ENCODE results near the gene EIF2A.
A peak's percentile ranks its signal among the peaks of the same experiment; 100 is the strongest.
"Not testable (repeated sequence)": the region's sequence is repeated elsewhere in the genome, so short reads cannot be mapped to it uniquely, and the experiment has no call there.

Gene EIF2A

DNA sequence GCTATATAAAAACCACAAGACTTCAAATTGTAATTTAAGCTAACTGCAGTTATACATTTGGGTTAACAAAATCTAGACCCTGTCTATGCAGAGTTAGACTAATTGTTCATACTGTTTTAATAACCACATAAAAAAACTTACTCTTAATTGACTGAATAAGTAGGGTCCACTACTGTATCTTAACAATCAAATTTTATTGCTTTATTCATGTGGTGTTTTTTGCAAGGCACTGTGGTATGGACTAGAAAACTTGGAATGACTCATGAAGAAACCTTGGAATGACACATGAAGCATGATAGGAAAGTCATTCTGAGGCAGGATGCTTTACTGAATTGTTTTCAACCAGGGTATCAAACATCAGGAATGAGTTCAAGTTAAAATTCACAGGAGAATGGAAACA is 2.5 kb upstream of the EIF2A start:
- DNase-seq, result no peak

DNA sequence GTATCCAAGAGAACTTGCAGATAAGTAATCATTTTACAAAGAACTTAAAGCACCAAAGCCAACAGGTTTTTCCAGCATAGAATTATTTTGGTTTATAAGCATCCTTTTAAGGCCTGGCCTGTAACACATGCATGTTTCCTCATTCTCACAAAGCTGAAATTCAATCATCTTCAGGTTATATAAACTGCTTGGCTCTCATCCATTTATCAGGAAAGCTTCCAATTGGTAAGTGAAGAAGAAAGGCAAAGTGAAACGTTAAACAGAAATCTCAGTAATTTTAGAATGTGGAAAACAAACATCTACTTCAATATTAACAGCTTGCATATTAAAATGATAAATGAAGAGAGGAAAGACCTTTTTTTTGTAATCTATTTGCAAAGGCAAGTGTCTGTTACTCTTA is 1.9 kb upstream of the EIF2A start:
- peak; percentile 20 for DNase-seq

DNA sequence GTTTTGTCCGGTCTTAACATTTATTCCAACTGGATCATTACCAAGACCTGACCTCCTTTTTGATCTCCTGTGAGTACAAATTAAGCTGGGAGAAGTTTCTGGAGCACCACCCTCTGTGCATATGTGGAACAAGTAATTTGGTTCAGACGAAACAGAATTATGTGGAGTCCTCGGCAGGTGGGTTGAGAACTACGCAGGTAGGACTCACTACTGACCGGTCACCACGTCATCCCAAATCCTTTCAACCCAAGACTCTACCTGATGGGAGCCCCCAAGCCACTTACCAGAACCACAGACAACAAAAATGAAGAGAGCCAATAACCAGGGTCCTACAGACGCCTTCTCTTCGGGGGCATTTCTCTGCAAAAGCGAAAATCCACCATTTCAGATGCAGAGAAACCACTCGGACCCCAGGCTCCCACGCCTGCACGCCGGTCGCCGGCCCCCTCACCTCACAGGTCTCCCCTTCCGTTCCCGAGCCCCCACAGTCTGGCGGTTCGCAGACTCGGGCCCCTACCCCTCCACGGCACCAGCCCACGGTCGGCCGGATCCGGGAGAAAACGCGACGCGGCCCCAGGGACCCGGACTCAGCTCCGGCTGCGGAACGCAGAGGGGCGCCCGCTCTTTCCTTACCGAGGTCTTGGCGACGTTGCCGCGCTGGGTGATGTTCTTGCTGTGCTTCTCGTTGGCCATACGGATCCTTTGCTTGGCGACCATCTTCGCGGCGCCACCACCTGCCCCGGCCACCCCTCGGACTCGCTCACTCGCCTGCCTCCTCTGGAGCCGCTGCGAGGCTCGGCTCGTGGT is 965 bp upstream of the EIF2A start:
- DNase-seq, result peak; percentile 61

DNA sequence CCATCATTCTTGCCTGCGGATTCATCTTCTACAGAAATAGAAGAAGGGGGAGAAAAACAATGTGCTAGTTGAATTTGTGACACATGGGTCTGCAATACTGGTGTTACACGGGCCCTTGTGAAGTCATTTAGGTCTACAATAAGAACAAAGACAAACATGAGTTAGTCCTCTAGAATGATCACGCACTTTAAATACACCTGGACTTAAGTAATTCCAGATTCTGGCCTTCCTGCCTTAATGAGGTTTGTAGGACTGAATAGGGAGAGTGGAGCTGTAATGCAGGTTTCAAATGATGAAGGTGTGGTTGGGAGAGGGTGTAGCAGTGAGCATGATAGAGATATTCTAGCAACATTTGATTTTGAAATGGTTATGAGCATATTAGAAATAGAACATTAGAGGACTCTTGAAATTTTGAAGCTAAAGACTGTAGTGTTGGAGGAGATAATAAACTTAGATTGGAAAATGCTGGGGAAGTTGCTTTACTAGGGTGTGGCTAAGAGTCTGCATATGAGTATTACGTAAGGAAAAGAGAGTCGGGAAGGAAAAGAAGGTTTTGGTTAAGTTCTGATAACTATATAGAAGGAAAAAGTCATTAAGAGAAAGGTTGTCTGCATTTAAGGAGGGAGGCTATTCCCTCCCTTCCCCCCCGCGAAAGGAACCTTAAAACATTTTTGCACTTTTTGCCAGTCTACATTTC is 606 bp downstream of the EIF2A start:
- DNase-seq, result peak; percentile 45

DNA sequence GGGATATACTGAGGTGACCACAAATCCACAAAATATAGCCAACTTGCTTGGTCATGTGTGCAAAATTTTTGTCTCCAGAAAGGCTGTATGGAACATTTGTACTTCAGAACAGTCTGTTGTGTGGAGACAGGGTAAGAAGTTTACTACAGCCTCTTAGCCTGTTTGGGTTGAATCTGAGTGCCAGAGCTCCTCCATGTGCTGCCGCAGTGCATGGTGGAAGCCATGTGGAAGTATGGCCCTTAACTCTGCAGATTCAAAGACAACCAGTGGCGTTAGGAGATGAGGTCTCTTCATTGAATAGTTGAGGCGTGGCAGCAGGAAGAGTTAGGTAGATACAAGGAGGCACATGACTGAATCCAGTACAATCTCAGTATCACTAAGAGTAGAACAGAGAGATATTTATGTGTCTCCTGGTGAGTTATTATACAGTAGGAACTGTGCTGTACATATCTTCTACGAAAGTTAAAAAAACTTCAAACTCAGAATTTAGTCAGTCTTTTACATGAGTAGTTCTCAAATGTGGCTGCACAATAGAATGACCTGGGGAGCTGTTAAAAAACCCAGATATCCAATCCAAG is 9.4 kb downstream of the EIF2A start:
- DNase-seq, result no peak

DNA sequence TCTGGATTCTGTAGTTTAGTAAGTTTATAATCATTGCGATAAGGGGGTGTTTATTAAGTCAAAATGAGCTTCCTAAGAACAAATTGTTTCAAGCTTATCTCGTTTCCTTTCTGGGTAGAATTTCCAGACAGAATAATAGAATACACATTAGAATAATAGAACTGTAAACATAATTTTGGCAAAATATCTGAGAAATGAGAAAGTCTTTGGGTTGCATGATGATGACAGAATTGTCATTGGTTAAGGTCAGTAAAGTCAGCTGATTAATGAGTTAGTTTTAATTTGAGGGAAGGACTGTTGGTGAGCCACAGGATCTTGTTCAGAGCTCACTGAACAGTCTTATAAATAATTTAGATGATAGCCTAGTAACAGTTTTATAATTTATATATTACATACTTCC is 10.2 kb downstream of the EIF2A start:
- DNase-seq, result no peak

DNA sequence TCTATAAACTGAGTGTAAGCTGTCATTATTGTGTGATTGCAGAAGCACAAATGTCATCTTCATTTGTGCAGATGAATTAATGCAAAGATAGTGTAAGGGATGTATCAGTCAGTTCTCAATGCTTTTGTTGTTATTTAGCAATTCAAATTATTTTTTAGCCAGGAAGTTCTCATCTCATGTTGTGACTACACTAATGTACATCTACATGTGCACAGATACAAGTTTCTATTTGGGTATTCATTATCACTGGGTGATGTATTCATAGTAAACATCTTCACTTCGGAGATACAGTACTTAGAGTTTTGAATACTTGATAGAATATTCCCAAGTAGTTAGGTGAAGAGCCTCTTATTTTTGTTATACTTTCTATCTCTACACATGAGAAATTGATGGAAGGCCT is 11.1 kb downstream of the EIF2A start:
- DNase-seq, result no peak

DNA sequence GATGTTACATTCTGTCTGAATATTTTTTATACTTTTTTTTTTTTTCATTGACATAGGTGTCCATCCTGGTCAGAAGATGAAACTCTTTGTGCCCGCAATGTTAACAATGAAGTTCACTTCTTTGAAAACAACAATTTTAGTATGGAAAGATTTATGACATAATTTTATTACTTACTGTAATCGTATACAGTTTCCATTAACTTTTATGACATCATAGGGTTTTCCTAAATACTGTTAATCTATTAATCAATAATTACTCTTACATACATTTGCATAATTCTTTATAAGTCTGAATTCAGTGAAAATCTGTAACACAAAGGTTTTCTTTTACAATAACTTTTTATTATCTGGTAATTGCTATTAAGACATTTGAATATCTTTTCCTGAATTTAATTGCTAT is 17.7 kb downstream of the EIF2A start:
- no peak for DNase-seq

DNA sequence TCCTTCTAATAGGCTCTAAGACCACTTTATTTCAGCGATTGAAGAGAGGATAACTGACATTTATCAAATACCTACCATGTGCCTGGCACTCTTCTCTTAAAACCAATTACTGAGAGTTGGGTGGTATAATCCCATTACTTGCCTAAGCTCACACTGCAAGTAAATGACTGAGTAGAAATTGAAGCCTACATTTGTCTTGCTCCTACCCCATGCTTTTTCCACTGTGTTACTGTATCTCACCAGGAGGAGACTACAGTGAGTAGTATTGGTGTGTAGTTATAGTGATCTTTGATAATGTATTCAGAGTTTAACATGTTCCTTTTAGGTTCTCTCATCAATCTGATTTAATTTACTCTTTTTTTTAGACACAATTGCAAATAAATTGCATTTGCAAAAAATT is 20.7 kb downstream of the EIF2A start:
- no peak for DNase-seq

DNA sequence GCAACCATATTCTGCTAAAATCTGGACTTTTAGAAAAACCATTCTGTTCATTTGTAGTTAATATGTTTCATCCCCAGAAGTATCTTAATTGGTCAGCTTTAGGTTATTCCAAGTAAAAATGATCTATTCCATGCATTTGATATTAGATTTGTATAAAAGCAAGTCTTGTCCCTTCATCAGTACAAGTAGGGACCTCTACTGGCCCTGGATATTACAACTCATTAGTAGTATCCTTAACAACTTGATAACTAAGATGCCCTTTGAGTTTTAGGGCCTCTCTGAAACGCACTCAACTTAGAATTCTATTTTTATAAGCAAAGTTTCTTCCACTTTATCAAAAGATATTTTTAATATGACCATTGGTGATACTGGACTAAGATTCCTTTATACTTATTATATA is 31.3 kb downstream of the EIF2A start:
- DNase-seq, result peak; percentile 52

DNA sequence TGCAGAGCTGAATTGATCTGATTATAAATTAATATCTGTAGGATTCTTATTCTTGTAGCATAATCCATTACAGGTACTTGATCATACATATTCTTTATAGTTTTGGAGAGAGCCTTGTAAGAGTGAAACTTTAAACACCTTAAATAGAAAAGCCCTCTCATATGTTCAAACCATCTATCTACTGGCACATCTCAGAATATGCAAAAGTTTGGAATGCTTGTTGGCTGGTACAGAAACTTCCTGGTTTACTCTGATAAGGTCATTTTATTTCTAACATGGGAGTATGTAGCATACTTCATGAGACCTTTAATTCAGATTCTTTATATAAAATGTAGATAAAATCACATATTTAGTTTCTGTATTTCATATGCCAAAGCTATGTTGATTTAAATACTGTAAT is 34.6 kb downstream of the EIF2A start:
- DNase-seq, result no peak

DNA sequence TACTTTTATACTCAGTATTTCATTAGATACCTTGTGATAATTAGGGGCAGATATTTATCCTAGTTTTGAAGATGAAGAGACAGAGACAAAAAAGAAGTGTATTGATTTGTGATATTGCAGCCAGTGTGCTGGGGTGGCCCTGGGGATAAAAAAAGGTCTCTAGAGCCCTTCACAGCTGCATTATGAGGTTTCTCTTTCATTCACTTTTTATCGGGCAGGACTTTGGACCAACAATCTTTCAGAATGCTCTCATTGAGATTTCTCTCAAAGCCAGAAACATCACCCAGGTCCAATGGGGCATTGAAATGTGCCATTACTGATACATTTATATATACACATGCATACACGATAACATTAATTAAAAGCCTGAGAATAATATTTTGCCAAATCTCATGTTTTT is 36.0 kb downstream of the EIF2A start:
- DNase-seq, result no peak

DNA sequence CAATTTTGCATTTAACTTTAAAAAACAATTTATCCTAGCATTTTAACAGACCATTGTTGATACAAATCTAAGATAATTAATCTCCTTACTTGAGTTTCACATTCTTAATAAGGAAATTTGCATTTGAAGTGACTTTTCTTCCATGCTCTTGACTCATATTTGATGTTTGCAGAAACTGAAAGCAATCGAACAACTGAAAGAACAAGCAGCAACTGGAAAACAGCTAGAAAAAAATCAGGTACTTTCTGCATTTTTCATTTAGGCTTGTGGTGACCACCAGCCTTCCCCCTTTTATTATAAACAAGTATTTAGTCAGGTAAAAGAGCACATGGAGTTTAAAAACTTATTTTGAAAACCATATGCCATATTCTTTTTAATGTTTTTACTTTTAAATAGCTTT is 36.4 kb downstream of the EIF2A start:
- no peak for DNase-seq

DNA sequence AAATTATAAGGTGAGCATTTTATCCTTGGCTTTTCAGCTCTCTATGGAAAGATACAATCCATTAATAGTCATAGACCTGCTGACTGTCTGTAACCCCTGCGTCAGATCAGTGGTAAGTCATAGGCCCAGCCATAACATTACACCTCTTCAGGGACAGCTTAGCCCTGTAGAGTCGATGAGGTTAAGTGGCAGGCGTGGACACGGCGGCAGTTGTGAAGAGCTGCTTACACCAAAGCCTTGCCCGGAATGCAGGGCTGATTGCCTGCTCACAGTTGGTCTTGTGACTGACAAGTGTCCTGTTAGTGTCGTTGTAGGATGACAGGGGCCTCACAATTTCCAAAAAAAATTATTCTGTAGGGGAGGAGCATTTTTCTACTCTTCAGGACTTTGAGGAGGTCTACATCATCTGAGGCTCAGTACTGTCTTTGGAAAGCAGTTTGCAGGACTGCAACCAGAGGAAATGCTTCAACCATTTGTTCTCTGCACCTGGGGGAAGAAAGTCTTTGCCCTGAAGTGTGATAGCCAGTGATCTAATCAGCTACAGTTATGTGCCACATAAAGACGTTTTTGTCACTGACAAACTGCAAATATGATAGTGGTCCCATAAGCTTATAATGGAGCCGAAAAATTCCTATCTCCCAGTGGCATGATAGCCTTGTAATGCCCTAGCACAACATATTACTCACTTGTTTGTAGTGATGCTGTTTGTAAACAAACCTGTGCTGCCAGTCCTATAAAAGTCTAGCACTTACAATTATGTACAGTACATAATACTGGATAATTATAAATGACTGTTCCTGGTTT is 41.6 kb downstream of the EIF2A start:
- no peak for DNase-seq

DNA sequence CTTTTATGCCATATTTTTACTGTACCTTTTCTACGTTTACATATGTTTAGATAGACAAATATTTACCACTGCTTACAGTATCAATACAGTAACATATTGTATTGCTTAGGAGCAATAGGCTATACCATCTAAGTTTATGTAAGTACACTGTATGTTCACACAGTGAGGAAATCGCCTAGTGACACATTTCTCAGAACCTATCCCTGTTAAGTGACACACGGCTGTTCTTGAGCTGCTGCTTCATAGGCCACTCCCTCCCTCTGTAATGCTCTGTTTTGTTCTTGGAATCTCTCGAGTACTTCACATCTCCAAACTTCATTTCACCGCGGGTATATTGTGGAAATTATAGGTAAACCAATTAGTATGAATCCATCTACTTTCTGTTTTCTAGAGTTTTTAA is 43.2 kb downstream of the EIF2A start:
- DNase-seq, result no peak

DNA sequence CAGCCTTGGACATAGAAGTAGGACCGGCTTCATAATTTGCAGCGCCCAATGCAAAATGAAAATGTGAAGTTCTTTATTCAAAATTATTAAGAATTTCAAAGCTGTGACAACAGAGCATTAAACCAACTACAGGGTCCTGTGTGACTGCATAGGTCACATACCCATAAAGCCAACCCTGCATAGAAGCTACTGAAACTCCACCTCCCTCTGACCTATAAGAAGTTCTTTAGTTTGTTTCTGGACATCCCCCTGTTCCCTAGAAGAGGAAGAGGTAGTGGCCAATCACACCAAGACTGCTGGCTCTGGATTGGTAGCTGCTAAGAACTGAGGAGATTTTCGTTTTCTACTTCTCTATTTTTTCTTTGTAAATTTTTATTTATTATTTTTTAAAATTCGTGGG is 47.6 kb downstream of the EIF2A start:
- no peak for DNase-seq

DNA sequence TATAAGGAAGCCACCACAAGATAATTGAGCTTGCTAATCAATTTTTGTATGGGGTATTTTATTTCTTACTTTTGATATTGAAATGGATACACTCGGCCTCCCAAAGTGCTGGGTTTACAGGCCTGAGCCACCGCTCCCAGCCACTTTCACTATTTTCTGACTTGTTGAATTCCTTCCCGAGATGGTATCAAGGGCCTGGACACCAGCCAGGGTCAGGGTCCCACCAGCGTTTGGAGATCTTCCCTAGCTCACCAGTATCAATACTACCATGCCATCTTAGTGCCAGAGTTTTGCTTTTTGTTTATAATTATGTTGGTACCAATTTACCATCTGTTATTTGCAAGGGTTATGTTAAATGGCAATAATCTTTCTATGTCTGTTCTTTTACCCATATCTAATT is 51.1 kb downstream of the EIF2A start:
- DNase-seq, result no peak

DNA sequence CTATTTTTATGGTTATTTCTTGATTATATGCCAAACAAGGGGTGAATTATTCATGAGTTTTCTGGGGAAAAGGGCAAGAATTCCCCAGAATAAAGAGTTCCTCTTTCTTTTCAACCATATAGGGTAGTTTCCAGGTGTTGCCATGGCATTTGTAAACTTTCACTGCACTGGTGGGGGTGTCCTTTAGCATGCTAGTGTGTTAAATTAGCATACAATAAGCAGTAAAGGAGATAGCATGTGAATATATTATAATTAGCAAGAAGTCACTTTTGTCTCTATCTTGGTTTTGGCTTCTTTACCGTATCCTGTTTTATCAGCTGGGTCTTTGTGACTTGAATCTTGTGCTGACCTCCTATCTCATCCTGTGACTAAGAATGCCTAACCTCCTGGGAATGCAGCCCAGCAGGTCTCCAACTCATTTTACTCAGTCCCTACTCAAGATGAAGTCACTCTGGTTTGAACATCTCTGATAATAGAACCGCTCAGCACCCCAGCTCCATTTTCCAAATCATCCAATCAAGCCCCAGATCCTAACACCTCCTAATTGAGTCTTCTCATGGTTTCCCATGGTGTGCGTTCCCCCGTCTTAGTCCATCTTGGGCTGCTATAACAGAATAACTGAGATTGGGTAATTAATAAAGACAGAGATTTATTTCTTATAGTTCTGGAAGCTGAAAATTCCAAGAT is 53.2 kb downstream of the EIF2A start:
- peak; percentile 48 for DNase-seq

DNA sequence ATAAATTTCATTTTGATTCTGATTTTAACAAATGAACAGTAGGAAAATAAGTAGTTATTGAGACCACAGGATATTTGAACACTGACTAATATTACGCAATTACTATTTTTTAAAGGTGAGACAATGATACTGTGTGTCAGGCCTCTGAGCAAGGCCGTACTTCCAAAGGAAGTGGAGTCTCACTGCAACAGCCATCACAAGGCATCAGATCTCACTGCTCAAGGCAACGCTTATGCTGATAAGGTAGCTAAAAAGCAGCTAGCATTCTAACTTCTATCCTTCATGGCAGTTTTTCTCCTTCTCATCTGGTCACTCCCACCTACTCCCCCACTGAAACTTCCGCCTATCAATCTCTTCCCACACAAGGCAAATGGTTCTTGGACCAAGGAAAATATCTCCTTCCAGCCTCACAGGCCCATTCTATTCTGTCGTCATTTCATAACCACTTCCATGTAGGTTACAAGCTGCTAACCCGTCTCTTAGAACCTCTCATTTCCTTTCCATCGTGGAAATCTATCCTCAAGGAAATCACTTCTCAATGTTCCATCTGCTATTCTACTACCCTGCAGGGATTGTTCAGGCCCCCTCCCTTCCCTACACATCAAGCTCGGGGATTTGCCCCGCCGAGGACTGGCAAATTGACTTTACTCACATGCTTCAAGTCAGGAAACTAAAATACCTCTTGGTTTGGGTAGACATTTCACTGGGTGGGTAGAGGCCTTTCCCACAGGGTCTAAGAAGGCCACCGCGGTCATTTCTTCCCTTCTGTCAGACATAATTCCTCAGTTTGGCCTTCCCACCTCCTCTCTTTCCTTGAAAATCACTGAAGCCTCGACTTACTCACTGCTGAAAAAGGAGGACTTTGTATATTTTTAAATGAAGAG is 54.3 kb downstream of the EIF2A start:
- DNase-seq, result not testable (repeated sequence)

DNA sequence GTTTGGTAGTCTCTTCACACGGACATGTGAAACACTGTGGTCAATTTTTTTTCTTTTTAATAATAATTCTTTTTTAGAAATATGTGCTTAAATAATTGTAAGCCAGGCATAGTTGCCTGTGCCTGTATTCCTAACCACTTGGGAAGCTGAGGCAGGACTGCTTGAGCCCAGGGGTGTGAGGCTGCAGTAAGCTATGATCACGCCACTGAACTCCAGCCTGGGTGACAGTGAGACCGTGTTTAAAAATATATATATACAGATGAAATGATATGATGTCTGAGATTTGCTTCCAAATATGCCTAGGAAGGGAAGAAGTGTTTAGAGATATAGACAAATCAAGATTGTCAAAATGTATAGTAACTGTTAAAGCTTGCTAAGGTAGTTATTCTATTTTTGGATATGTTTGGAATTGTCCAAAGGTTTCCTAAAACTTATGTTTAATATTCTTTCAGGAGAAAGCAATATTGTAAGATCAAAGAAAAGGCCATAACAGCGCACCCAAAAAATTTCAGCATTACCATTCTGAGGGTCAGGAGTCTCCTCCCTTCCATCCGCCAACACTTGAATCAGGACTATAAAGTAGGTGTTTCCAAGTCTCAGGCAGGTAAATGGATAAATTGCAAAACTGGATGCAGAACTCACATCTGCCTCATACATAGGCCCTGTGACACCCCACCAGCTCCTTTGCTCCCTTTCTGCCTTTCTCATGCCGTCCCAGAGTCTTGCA is 56.0 kb downstream of the EIF2A start:
- DNase-seq, result no peak
